HCT116 (cell line): ENCODE results near the gene METTL26. TPM values are rescaled to one million over a fixed set of nuclear protein-coding genes. Genes with fewer than 3 reads are reported as not detected.

Experiments used
- ATAC-seq: fragments of 200-7000 bp; cut with Tn5 transposase; 2 replicates; pipeline ENCODE4 v1.9.1; 2020; ENCODE audit warnings: mild to moderate bottlenecking, moderate library complexity
- BruUV-seq: library from RNA; stranded (reverse); fragments of 400-500 nt; replicated peaks from 2 replicates; lab custom pipeline; 2021; lab: Mats Ljungman, UMichigan
- CTCF ChIA-PET: fragments of 300-600 bp; sonication (Branson Sonifier 250); formaldehyde crosslinking; loops from one replicate; lab custom pipeline; 2021; ENCODE audit warnings: antibody characterized with exemption; lab: Charles Lee
- POLR2A ChIA-PET: fragments of 300-600, 350-600 bp; sonication (Branson Sonifier 250); formaldehyde crosslinking; loops from one replicate; lab custom pipeline; 2021; ENCODE audit warnings: antibody characterized with exemption; lab: Charles Lee
- RAD21 ChIA-PET, 2 experiments: fragments of 300-600 bp; sonication (Branson Sonifier 250); formaldehyde crosslinking; loops; one replicate each; lab custom pipeline; 2023; ENCODE audit warnings: low total read pairs in 2 of 2; ENCODE audit not compliant: uncharacterized antibody in 2 of 2, unreplicated experiment in 2 of 2, low non-redundant PET in 1 of 2; lab: Charles Lee
- DNase-seq: peaks from one replicate; pipeline ENCODE4 v3.0.0-alpha.2; 2010; ENCODE audit warnings: low read depth, low spot score
- H2AFZ ChIP-seq: fragments of 200-600 bp; shearing (Covaris generic), sonication (generic); 2 replicates; pipeline ENCODE4 v1.6.1; 2017; ENCODE audit warnings: low read depth, mixed run types, mixed read lengths, antibody characterized with exemption, low read length; ENCODE audit not compliant: poor library complexity, severe bottlenecking
- H3K27ac ChIP-seq: 2 replicates; pipeline ENCODE4 v1.5.1; 2012; ENCODE audit warnings: low read depth, low read length
- H3K27me3 ChIP-seq: fragments of 200-600 bp; sonication (generic); 2 replicates; pipeline ENCODE4 v1.6.1; 2016; ENCODE audit warnings: mixed run types, low read length, mixed read lengths; ENCODE audit not compliant: insufficient read depth
- H3K36me3 ChIP-seq, 2 experiments: fragments of 200-500 bp in 1 of 2; fragments of 200-600 bp in 1 of 2; sonication (Bioruptor generic) in 1 of 2; sonication (generic) in 1 of 2; 2 replicates each; pipeline versions ENCODE4 v1.5.1 to v1.6.1; 2014 to 2016; ENCODE audit warnings: low read length in 2 of 2, inconsistent platforms in 1 of 2, mixed read lengths in 1 of 2, mixed run types in 1 of 2; ENCODE audit not compliant: insufficient read depth in 2 of 2, control insufficient read depth in 1 of 2
- H3K4me1 ChIP-seq, 2 experiments: fragments of 200-600 bp in 1 of 2; sonication (generic) in 1 of 2; 2 replicates each; pipeline versions ENCODE4 v1.5.1 to v1.6.1; 2012 to 2017; ENCODE audit warnings: low read length in 2 of 2, inconsistent platforms in 1 of 2, mild to moderate bottlenecking in 1 of 2, mixed read lengths in 1 of 2, mixed run types in 1 of 2, moderate library complexity in 1 of 2; ENCODE audit not compliant: insufficient read depth in 2 of 2, control insufficient read depth in 1 of 2
- H3K4me2 ChIP-seq: fragments of 200-600 bp; sonication (generic); 2 replicates; pipeline ENCODE4 v1.6.1; 2017; ENCODE audit warnings: mixed run types, low read length, mixed read lengths
- H3K4me3 ChIP-seq, 2 experiments: fragments of 200-600 bp in 1 of 2; sonication (generic) in 1 of 2; replicated peaks in 1 of 2; 2 replicates each; pipeline ENCODE4 v1.5.1; 2011 to 2016; ENCODE audit warnings: low read length in 2 of 2, control low read depth in 1 of 2, low read depth in 1 of 2, mild to moderate bottlenecking in 1 of 2, mixed read lengths in 1 of 2, mixed run types in 1 of 2
- H3K79me2 ChIP-seq: fragments of 200-600 bp; sonication (generic); 2 replicates; pipeline ENCODE4 v1.6.1; 2017; ENCODE audit warnings: mild to moderate bottlenecking, mixed run types, low read length, moderate library complexity, mixed read lengths; ENCODE audit not compliant: insufficient read depth
- H3K9ac ChIP-seq: fragments of 200-600 bp; sonication (generic); 2 replicates; pipeline ENCODE4 v1.6.1; 2016; ENCODE audit warnings: low read length, mixed read lengths
- H3K9me2 ChIP-seq: fragments of 200-600 bp; sonication (generic), shearing (Covaris generic); 2 replicates; pipeline ENCODE4 v1.6.1; 2017; ENCODE audit warnings: mixed run types, mild to moderate bottlenecking, moderate library complexity; ENCODE audit not compliant: insufficient read depth
- H3K9me3 ChIP-seq, 2 experiments: fragments of 200-500 bp in 1 of 2; fragments of 200-600 bp in 1 of 2; sonication (Bioruptor generic) in 1 of 2; sonication (generic) in 1 of 2; 2 replicates each; pipeline ENCODE4 v1.6.1; 2014 to 2017; ENCODE audit warnings: low read length in 2 of 2, mixed read lengths in 2 of 2, inconsistent platforms in 1 of 2, low read depth in 1 of 2, mild to moderate bottlenecking in 1 of 2, mixed run types in 1 of 2, moderate library complexity in 1 of 2; ENCODE audit not compliant: control insufficient read depth in 1 of 2, insufficient read depth in 1 of 2
- H4K20me1 ChIP-seq: fragments of 200-600 bp; sonication (generic), shearing (Covaris generic); 2 replicates; pipeline ENCODE4 v1.6.1; 2017; ENCODE audit warnings: mixed run types, mild to moderate bottlenecking, moderate library complexity; ENCODE audit not compliant: insufficient read depth
- CEBPB ChIP-seq: IDR thresholded peaks from 2 replicates; pipeline ENCODE4 v1.6.1; 2012; ENCODE audit warnings: low read depth
- EGR1 ChIP-seq: IDR thresholded peaks from 2 replicates; pipeline ENCODE4 v1.6.1; 2012; ENCODE audit warnings: low read depth
- ELF1 ChIP-seq: IDR thresholded peaks from 2 replicates; pipeline ENCODE4 v1.6.1; 2012; ENCODE audit warnings: low read depth, borderline replicate concordance
- JUND ChIP-seq: IDR thresholded peaks from 2 replicates; pipeline ENCODE4 v1.6.1; 2012
- intact Hi-C: fragments of 100-400 bp; cut with micrococcal nuclease; formaldehyde crosslinking; loops from 2 replicates; pipeline ENCODE4 v1.10.0; 2022
- total RNA-seq: library from RNA; stranded (reverse); gene quantifications from one replicate; pipeline ENCODE4 v1.2.1, GENCODE V29; 2021; ENCODE audit not compliant: unreplicated experiment
- TF ChIP-seq, protein P1 (sequence below): IDR thresholded peaks from 2 replicates; pipeline ENCODE4 v1.6.1; 2012
- TF ChIP-seq, protein P2 (sequence below): IDR thresholded peaks from 2 replicates; pipeline ENCODE4 v1.6.1; 2012
- TF ChIP-seq, protein P3 (sequence below): IDR thresholded peaks from 2 replicates; pipeline ENCODE4 v1.6.1; 2011; ENCODE audit warnings: mild to moderate bottlenecking, low read length, moderate library complexity; ENCODE audit not compliant: insufficient replicate concordance; ENCODE audit errors: extremely low read depth

The METTL26 gene
- total RNA-seq, 1 experiment from 2014 or later, result 85.7 TPM

DNA sequence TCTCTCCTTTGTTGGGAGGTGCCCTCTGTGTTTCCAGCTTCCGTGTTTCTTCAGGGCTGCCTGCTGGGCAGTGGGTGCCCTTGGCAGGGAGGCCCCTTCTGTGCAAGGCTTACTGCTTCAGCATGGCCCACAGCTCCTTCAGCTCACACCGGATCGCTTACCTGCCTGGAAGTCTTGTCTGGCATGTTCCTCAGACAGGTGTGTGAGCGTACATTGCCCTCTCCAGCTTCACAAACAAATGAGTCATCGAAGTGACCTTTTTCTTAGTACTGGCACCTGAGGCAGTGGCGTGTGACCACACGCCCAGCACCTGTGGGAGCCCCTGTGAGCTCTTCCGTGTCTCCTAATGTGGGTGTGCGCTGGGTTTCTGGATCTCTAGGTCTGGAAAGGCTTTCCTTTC lies 42.7 kb downstream of the METTL26 start (continued):
- TF ChIP-seq, protein P1, sequence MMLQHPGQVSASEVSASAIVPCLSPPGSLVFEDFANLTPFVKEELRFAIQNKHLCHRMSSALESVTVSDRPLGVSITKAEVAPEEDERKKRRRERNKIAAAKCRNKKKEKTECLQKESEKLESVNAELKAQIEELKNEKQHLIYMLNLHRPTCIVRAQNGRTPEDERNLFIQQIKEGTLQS, result no peak

- H3K9me2 ChIP-seq, result no peaks in the 10 kb centered on the region
- CTCF ChIA-PET, result interaction anchor here (1.0 to 1.1 kb wide), 2 partner anchors 14 to 55 kb away, joined by 3 to 4 read pairs; no protein-coding TSS in a partner anchor
- H3K9ac ChIP-seq, result peak overlapping the region; percentile 36
- H3K4me3 ChIP-seq, result peak overlapping the region in 1 of 2 experiments; percentile 13; a peak in 1 of 4 replicates
- H3K79me2 ChIP-seq, result peaks cover 32% of the 10 kb centered on the region; the same call in 1 of the 2 replicates
- peaks cover 30 to 40% of the 10 kb centered on the region in 2 experiments for H3K4me1 ChIP-seq
- H3K27me3 ChIP-seq, result no peaks in the 10 kb centered on the region
- DNase-seq (no peak), ATAC-seq (no peak)
- H3K27ac ChIP-seq, result peak overlapping the region; percentile 76
- no peak overlapping the region for H2AFZ ChIP-seq
- RAD21 ChIA-PET, result no interaction called here
- BruUV-seq, result no TSS peak
- H3K36me3 ChIP-seq, result no peaks in the 10 kb centered on the region
- intact Hi-C loops, result loop anchor here (5.0 kb wide), 1 partner anchor 35 kb away; no protein-coding TSS in a partner anchor
- peak overlapping the region; percentile 70 for H3K4me2 ChIP-seq
- POLR2A ChIA-PET, result interaction anchor here (0.5 kb wide), 1 partner anchor 1409 kb away, joined by 3 read pairs; no protein-coding TSS in a partner anchor
- H4K20me1 ChIP-seq, result no peaks in the 10 kb centered on the region
- no peaks in the 10 kb centered on the region for H3K9me3 ChIP-seq
- no peak for TF ChIP-seq CEBPB
- no peak for TF ChIP-seq ELF1
- no peak for TF ChIP-seq JUND
- no peak for TF ChIP-seq EGR1
- TF ChIP-seq, protein P2, sequence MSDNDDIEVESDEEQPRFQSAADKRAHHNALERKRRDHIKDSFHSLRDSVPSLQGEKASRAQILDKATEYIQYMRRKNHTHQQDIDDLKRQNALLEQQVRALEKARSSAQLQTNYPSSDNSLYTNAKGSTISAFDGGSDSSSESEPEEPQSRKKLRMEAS, result peak; percentile 8; the same call in 1 of the 2 replicates
- TF ChIP-seq, protein P3, sequence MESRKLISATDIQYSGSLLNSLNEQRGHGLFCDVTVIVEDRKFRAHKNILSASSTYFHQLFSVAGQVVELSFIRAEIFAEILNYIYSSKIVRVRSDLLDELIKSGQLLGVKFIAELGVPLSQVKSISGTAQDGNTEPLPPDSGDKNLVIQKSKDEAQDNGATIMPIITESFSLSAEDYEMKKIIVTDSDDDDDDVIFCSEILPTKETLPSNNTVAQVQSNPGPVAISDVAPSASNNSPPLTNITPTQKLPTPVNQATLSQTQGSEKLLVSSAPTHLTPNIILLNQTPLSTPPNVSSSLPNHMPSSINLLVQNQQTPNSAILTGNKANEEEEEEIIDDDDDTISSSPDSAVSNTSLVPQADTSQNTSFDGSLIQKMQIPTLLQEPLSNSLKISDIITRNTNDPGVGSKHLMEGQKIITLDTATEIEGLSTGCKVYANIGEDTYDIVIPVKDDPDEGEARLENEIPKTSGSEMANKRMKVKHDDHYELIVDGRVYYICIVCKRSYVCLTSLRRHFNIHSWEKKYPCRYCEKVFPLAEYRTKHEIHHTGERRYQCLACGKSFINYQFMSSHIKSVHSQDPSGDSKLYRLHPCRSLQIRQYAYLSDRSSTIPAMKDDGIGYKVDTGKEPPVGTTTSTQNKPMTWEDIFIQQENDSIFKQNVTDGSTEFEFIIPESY, result no peak
Measured at GRCh38 chr16:592518-593306, 43.4 kb downstream of the METTL26 start.
